GM11168 (cell line): ENCODE data around the gene NEK11.

Experiments used
- in situ Hi-C: fragments of 300-500 bp; cut with MboI; formaldehyde crosslinking; loops from one replicate; pipeline ENCODE4 v1.12.0; 2022; ENCODE audit warnings: low sequenced_read_pairs; ENCODE audit not compliant: unreplicated experiment

The NEK11 gene

DNA sequence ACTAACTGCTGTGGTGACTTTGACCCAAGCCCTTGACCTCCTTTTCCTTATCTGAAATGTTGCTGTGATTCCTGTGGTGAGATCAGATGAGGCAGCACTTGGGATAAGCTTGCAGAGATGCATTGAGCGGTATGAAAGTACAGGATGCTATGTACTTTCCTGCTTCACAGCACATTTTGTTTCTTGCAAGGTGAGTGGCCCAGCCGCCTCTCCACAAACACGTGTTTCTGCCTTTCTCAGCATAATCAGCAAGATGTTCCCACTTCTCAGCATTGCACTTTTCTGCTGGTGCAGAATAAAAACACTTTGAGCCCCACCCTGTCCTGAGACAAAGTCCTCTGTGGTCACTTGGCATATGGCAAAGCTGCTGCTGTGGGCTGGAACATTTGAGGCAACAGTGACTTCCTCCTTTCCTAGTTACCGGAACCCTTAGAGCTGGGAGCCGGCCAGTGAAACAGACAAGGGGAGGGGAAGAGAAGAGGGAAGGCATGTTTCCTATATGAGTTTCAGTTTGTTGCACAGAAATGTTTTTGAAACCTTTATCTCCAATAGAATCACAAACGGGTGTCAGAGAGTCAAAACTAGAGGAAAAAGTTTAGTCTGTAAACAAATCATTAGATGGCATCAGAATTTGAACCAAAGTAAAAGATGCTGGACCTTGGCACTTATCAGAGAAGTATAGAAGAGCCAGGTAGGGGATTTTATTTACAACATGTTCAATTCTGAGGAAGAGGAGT is 359.9 kb downstream of the NEK11 start:
- in situ Hi-C loops: no loop called here

DNA sequence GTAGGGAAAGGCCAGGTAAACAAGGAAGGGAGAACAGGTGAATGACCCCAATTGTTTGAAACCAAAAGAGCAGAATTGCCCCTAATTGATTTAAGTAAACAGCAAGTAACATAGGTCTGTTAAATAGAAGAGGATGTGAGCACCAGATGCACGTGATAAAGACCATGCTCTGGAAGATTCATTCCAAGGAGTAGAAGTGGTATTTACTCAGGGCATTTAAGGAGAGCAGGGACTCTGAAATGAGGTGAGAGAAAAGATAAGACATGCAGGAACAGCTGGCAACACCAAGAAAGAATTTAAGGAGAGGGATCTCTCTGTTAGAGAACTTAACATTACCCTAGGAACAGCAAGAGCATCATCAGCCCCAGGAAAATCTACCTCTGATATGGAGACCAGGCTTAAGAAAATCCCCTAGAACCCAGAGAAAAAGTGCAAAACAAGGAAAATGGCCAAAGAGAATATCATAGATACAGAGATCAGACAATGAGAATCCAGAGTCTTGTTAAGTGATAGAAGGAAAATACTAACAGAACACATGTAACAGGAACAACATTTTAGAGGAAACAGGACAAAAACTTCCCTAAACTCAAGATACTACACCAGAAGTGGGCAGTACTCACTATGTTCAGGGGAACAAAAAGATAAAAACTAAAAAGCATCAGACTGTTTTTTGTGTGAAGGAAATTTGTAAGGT is 361.3 kb downstream of the NEK11 start:
- in situ Hi-C loops: no loop called here

DNA sequence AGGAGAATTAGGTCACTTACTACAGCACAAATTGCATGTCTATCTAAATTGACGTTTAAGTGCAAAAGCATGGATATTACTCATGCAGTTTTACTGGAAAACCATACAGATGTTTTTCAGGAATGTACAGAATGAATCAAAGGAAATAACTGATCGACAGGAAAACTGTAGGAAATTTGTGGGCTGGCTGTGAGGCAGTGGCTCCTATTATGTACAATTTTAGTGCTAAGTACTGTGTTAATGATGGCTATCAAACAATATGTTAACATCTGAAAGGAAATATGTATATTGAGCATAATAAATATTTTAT is 361.8 kb downstream of the NEK11 start:
- in situ Hi-C loops: no loop called here

DNA sequence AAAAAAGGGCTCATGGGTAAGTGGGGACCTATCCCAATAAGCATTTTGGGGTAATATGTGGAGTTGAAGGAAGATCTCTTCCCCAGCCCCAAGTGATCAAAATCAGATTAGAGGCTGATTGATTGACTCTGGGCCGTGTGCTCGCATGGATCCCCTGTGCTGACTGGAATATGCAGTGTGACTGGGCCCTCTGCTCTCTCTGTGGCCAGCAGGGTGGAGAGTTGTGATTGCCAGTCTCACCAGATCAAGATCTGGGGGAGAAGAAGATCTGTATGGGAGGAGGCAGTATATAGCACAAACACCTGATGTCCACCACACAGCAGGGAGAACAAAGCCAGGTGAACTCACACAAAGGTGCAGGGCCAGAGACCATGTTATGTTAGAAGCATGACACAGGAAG is 363.7 kb downstream of the NEK11 start:
- in situ Hi-C loops: no loop called here

DNA sequence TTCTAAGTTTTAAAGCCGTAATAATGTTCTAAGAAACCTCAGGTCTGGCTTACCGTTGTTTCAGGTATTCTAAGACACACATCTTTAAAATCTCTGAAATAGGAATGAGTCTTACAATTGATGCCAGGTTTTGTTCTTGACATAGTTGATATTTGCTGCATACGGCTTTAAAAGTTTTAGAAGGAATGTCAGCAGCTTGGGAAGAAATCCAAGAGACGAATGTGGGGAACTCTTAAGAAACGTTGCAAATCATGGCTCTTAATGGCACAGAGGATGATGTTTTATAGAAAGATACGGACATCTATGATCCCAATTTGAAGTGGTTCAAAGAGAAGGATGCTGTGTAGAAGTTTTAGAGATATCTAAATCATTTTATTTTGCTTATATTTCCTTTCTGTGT is 366.4 kb downstream of the NEK11 start:
- in situ Hi-C loops: no loop called here

DNA sequence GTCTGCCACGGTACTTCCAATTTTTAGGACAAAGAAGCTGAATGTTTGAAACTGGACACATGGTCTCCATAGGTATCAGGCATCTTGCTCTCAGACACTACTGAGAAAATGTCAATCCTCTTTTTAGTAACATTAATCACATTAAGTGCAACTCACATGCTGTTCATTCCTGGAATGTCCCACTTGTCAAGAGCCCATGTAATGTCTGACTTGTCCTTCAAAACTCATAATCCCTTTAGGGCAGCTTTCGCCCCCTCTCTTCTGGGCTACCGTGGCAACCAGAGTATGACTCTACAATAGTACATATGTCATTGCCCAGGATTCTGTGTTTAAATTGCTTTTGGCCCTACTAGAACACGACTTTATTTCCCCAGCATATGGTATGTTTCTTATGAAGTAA is 367.2 kb downstream of the NEK11 start:
- in situ Hi-C loops: no loop called here

DNA sequence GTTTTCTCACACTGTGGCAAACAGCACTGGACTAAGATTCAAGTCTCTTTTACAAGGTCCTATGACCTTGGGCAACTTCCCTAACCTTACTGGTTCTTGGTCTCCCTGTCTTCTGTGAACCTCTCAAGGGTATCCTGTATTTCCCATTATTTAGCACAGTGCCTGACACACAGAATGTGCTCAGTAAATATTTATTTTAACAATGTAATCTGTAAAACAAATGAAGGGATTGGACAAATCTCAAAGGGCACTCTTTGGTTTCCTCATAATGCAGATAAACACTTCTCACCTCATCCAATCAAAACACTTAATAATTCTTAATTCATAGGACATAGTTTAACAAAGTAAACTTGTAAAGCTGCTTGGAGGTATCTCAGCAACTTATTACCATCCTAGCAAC is 367.7 kb downstream of the NEK11 start:
- in situ Hi-C loops: no loop called here

DNA sequence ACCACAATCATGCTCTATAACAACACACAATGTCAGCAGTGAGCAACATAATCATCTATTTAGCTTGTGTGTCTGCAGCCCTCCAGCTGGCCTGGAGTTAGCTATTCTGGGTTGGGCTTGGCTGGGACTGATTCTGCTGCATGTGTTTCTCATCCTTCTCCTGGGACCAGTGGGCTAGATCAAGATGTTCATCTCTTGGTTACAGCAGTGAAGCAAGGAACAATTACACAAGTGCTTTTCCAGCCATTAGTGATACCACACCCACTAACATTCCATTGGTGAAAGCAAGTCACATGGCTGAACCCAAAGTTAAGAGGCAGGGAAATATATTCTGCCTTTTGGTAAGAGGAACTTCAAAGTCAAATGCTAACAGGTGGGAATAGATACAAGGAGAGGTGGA is 369.5 kb downstream of the NEK11 start:
- in situ Hi-C loops: no loop called here

DNA sequence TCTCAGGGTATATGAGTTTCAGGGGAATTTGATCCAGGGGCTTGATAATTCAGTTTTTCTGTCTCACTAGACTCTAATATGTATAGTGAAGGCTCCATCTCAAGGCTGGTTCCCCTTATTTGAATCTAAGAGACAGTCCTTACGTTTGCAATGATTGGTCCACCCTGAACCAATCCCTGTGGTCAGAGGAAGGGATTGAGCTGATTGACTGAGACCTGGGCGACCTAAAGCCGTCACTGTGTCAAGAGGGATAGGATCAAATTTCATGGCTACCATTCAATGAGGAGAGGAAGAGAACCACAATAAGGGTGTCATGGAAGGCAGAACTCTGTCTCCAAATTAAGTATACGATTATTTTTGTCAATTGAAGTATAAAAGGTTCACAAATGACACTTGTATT is 371.2 kb downstream of the NEK11 start:
- in situ Hi-C loops: no loop called here
